Urinary bladder (tissue), 4 donors: ENCODE results near the gene THBD. TPM values are rescaled to one million over a fixed set of nuclear protein-coding genes. Genes with fewer than 3 reads are reported as not detected.
A peak's percentile ranks its signal among the peaks of the same experiment; 100 is the strongest.

ENCODE experiments used
- DNase-seq: peaks from one replicate; pipeline ENCODE4 v3.0.0-alpha.2; 2015; ENCODE audit errors: extremely low spot score
- H3K27ac ChIP-seq: one replicate; pipeline ENCODE4 v1.5.1; 2013; ENCODE audit warnings: low read depth, mild to moderate bottlenecking, moderate library complexity
- H3K36me3 ChIP-seq: one replicate; pipeline ENCODE4 v1.6.1; 2013; ENCODE audit warnings: mild to moderate bottlenecking, moderate library complexity; ENCODE audit not compliant: insufficient read depth
- H3K4me1 ChIP-seq: one replicate; pipeline ENCODE4 v1.6.1; 2013; ENCODE audit warnings: mild to moderate bottlenecking, moderate library complexity; ENCODE audit not compliant: insufficient read depth
- H3K4me3 ChIP-seq: one replicate; pipeline ENCODE4 v1.5.1; 2013; ENCODE audit warnings: low read depth, low read length
- WGBS: extraction: QIAGEN DNeasy Blood & Tissue Kit; methylation state at CpG from one replicate; pipeline ENCODE4 v1.1.7; 2013; 5-methylcytosine and 5-hydroxymethylcytosine counted together
- polyA plus RNA-seq: library from polyadenylated mRNA; stranded (reverse); fragments of 200-250 nt; gene quantifications from one replicate; pipeline ENCODE4 v1.2.3, GENCODE V29; 2013
- total RNA-seq: library from RNA; depleted of rRNA; stranded (reverse); fragments of >200 nt; gene quantifications from one replicate; pipeline ENCODE4 v1.2.3, GENCODE V29; 2014
- donor health status: healthy with polysubstance abuse.
- donor health status: healthy.

The THBD gene
- total and polyA plus RNA-seq, 2 donors: 11.1 to 55.0 TPM

DNA sequence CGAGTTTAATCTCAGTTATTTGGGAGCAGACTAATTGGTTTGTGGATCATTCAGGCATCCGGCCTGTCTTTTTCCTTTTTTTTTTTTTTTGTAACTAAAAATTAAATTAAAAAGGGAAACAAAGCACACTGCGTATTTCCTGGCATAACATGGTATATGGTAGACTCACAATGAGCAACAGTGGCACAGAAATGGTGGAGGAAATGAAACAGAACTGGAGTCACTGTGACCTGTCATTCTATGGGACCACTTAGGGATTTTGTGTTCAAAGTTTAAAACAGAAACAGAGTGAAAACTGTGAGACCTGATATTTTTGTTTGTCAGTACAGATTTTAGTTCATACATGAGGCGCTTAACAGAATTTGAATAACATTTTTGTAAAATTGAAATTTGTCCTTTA, 41.4 kb upstream of the THBD start:
- H3K4me3 ChIP-seq: no peak overlapping the region
- no peaks in the 10 kb centered on the region for H3K36me3 ChIP-seq
- no peaks in the 10 kb centered on the region for H3K4me1 ChIP-seq
- H3K27ac ChIP-seq: no peak overlapping the region
- WGBS: 80% methylated on average over 4 of the region's 4 CpGs
- DNase-seq: no peak

DNA sequence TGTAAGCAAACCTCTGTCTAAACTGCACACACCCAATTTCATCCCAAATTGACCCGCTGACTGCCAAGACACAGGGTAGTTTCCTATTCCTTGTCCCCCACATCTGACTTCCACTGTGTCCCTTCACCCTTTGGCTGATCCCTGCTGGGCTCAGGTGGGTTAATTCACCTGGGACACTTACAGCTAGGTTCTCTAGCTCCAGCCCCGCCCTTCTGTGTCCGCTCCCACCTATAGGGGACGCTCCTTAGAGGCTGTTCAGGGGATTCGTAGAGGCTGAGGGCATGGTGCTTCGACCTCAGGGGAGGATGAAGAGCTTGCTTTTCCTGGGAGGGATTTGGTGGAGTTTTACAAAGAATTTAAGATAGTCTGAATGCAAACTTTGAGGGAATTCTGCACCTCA, 40.7 kb upstream of the THBD start:
- no peak overlapping the region for H3K27ac ChIP-seq
- no peaks in the 10 kb centered on the region for H3K4me1 ChIP-seq
- DNase-seq: no peak
- no peak overlapping the region for H3K4me3 ChIP-seq
- WGBS: 84% methylated on average over 6 of the region's 6 CpGs
- no peaks in the 10 kb centered on the region for H3K36me3 ChIP-seq

DNA sequence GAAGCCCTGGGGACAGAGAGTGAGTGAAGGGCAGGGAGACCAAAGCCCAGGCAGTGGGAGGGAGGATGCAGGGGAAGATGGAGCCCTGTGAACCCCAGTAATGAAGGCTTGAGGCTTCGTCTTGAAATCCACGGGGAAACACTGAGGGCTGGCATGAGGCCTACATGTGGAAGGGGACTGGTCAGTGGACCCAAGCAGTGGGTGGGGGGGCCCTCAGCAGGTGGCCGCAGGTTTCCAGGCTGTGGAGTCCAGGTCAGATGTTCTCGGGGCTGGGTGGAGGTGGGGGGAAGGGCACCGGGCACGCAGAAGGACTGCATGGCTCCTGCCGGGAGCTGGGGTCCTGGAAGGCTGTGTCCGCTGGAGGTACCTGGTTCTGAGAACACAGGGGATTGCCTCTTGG, 39.4 kb upstream of the THBD start:
- Histone ChIP-seq H3K27ac (no peak overlapping the region), H3K4me1 (no peaks in the 10 kb centered on the region), H3K4me3 (no peak overlapping the region), H3K36me3 (no peaks in the 10 kb centered on the region)
- no peak for DNase-seq
- WGBS: 94% methylated on average over 8 of the region's 8 CpGs

DNA sequence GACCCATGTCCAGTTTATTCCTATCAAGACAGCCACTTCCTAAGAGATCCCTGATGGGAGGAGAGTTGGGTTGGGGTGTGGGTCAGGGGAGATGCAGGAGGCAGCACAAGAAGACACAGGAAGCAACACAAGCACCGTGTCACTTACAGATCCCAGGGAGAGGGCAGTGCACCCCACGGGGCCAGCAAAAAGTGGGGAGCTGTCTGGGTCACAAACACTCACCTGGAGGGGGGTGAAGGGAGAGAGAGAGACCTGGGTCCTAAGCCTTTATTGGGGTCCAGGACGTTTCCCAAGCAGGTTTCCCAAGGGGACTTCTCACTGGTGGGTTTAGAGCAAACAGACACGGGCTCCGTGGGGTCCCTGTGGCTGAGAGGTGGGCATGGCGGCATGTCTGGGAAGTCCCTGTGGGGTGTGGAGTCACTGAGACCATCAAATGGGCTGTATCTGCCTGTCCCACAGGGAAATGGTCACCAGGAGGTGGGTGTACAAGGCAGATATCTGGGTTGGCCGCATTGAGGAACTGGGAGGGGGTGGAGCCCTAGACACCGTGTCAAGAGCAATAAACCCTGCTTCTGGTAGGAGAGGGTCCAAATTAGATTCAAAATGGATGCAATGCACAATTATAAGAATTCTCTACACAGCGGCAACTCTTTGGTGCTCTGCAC, 38.2 kb upstream of the THBD start:
- DNase-seq: no peak
- no peak overlapping the region for H3K4me3 ChIP-seq
- 83% methylated on average over 9 of the region's 9 CpGs for whole genome bisulfite sequencing
- H3K36me3 ChIP-seq: no peaks in the 10 kb centered on the region
- H3K27ac ChIP-seq: peak overlapping the region; percentile 29
- no peaks in the 10 kb centered on the region for H3K4me1 ChIP-seq

DNA sequence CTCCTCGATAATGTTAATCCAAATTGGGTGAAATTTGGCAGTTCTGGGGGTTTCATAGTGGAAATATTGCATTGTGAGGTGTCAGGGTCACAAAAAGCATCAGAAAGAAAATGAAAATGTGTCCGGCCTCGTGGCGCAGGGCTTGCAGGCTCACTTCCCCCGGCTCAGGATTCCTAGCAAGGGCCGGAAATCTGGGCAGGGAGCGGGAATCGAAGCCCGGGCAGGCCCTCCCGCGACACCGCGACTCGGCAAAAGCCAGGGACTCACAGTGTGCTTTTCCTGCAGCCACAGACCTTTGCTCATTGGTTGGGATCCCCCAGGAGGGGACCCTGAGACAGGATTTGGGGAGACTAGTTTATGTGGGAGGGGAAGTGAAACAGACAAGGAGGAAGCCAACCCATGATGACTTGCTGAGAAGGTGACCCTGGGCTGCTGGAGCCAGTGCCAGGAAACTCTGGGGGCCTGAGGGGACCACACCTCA, 37.5 kb upstream of the THBD start:
- Histone ChIP-seq H3K4me1 (no peaks in the 10 kb centered on the region), H3K27ac (peak overlapping the region; percentile 29), H3K36me3 (no peaks in the 10 kb centered on the region), H3K4me3 (no peak overlapping the region)
- 77% methylated on average over 14 of the region's 14 CpGs for WGBS
- DNase-seq: no peak

DNA sequence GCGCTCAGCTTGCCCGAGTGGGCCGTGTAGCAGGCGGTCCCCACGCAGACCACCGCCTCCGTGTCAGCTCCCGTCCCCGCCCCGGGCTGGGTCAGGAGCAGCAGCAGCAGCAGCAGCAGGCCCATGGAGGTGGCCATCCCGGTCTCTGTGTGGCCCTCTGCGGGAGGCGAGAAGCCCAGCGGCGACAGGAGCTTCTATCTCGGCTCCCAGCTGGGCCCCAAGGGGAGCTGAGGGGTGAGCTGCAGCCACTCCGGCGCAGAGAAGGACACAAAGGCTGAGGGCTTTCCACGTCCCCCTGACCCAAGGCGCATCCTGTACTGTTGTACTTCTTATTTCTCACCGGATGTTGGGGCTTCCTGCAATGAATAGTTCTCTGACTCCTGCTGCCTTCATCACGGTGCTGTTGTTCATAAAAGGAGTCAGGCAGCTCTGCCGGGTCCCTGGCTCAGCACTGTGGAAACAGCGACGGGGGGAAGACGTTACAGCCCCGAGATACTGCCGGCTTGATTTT, 36.6 kb upstream of the THBD start, which contains the start of gene CD93:
TSS of gene CD93 (minus strand) at position 269 of the 511 bp plus-strand sequence. CDS start at position 137, 132 bp downstream.
- Histone ChIP-seq H3K27ac (peak within 1 kb of the TSS; percentile 61), H3K4me3 (peak within 1 kb of the TSS; percentile 16), H3K4me1 (no peaks in the 10 kb centered on the region), H3K36me3 (no peaks in the 10 kb centered on the region)
- DNase-seq: no peak
- 52% methylated on average over 28 of the region's 28 CpGs for WGBS

DNA sequence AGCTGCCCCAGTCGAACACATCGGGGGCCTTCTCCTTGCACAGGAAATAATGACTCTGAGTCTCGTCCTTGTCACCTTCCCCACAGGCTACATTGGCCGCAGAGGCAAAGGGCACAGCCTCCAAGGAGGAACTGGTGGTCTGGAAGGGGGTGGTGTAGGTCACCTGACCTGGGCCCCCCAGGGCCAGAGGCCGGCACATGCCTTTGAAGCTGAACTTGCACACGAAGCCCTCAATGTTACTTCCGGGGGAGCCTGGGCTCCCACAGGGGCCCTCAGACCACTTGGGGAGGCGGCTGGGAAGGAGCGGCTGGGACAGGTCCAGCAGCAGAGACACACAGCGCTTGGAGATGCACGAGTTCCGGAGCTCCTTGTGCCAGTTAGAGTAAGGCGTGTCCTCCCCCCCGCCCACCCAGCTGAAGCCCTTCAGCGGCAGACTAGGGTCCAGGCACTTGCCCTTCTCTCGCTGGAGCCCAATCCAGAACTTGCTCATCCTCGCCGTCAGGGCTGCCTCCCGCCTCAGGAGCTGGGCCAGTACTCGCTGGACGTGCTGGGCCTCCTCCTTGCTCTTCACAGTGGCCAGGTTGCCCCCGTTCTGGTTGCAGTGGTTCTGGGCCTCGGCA, 36.1 kb upstream of the THBD start:
- H3K4me3 ChIP-seq: peak overlapping the region; percentile 16
- no peaks in the 10 kb centered on the region for H3K36me3 ChIP-seq
- no peak for DNase-seq
- WGBS: 78% methylated on average over 23 of the region's 23 CpGs
- peak overlapping the region; percentile 61 for H3K27ac ChIP-seq
- H3K4me1 ChIP-seq: no peaks in the 10 kb centered on the region

DNA sequence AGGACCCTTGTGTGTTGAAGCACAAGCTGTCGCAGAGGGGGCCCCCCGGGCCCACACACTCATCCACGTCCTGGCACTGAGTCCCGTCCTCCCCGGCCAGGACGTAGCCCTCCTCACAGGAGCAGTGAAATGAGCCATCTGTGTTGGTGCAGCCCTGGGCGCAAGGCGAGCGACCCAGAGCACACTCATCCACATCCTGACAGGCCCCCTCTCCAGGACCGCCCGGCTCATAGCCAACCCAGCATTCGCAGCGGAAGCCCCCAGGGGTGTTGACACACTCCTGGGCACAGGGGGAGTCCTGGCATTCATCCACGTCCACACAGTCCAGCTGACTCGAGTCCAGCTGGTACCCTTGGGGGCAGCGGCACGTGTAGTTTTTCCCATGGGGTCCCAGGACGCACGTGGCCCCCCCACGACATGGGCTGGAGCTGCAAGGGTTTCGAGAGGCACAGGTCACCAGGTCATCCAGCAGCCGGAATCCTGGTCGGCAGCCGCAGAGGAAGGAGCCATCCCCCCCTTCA, 35.4 kb upstream of the THBD start:
- Histone ChIP-seq H3K27ac (peak overlapping the region; percentile 59), H3K4me1 (no peaks in the 10 kb centered on the region), H3K36me3 (no peaks in the 10 kb centered on the region), H3K4me3 (peak overlapping the region; percentile 16)
- WGBS: 61% methylated on average over 24 of the region's 24 CpGs
- DNase-seq: no peak

DNA sequence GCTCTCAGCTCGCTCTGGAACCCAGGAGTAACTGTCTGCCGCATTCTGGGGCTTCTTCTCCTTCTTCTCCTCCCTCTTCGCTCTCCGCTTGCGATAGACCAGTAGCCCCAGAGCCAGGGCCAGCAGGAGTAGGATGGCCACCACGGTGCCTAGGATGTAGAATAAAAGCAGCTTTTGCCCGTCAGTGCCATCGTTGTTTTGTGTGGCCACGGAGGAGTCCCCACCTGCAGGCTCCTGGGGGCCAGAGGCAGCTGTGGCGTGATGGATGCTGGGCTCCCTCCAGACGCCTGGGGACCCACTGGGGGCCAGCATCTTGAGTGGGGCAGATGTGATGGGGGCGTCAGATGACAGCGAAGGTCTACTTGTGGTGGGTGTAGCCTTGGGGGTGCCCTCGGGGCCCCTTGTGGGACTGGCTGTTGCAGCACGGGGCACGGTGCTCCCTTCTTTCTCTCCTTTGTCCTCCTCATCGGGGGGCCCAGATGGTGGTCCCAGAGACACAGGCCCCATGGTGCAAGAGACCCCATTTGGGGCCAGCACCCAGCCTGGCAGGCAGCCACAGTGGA, 34.9 kb upstream of the THBD start:
- H3K4me1 ChIP-seq: no peaks in the 10 kb centered on the region
- 88% methylated on average over 17 of the region's 17 CpGs for WGBS
- peak overlapping the region; percentile 15 for H3K4me3 ChIP-seq
- no peaks in the 10 kb centered on the region for H3K36me3 ChIP-seq
- DNase-seq: no peak
- H3K27ac ChIP-seq: no peak overlapping the region

DNA sequence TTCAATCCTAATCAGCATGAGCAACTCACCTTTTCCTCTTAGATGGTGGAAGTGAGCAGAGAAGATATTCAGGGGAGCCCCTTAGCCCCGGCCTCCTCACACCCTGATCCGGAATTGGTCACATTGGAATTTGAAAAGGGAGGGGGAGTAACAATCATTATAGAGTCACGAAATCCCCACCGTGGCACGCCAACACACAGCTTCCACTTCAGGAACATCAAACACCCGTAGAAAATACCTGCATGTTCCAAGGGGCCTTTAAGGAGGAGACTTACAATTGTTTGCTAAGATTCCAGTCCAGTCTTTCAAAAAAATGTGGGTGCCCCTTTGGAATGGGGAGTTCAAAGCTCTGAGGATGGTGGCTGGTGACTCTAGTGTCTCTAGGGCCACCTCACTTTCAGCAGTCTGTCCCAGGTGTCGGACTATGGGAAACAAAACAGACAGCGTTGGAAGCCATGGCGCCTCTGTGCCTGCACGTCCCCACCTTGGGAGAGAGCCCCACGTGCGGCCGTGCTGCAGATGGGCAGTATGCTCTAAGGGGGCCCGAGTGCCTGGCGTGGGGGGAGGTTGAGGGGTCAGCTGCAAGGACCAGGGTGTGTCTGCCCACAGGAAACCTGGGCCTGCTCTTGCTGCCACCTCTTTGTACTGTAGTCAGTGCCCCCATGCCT, 34.2 kb upstream of the THBD start:
- Histone ChIP-seq H3K36me3 (no peaks in the 10 kb centered on the region), H3K27ac (no peak overlapping the region), H3K4me1 (no peaks in the 10 kb centered on the region), H3K4me3 (peak overlapping the region; percentile 15)
- DNase-seq: no peak
- WGBS: 79% methylated on average over 15 of the region's 15 CpGs

DNA sequence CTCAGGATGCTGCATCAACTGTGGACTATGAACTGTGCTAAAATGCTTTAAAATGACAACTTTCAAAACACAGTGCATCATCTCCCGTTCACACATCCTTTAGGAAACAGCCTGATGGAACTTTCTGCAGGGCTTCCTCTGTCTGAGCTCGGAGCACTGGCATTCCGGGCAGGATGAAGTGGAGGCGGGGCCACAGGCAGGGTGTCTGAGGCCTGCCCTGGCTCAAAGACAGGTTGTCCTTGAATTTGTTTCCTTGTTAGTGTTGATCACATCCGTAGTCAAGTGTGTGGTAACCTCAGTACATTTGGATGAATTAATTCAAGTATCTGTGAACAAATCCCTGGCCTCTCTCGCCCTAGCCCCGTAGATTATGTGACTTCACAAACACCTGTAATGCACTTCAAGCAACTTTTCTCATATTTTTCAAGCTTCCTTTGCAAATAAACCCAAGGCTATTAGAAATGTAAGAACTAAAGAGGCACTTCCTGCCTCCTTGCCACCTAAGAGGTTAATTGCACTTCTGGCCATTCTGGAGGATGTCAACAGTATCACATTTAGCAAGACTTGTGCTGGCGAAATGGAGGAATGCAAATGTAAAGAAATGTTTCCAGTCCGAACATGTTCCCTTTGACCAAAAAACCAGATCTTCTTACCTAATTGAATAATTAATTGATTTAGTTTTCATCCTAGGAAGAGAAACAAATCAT, 33.5 kb upstream of the THBD start:
- no peaks in the 10 kb centered on the region for H3K36me3 ChIP-seq
- peak overlapping the region; percentile 15 for H3K4me3 ChIP-seq
- peaks cover 1% of the 10 kb centered on the region for H3K4me1 ChIP-seq
- peak; percentile 32 for DNase-seq
- WGBS: 70% methylated on average over 9 of the region's 9 CpGs
- H3K27ac ChIP-seq: no peak overlapping the region

DNA sequence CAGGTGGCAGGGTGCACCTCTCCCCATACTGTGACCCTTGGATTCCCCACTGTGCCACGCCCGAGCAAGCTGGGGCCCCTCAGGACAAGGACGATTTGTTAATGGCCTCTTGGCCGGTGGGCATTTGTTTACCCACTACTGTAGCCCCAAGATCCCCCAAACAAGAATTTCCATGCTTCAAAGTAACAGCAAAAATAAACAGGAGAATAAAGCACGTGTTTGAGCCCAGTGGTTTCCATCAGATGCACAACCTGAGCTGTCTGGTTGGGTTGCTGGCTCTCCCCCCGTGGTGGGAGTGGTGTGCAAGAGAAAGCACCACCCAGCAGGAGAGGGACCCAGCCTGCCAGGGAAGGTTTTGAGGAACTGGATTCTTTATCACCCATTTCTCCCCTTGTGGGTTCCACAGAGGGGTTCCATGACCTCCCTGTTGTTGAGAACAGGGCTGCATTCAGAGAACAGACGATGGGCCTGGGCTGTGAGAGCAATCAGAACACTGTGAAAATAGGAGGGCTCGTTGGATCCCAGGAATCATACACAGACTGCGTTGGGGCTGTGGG, 31.9 kb upstream of the THBD start:
- 83% methylated on average over 9 of the region's 9 CpGs for WGBS
- Histone ChIP-seq H3K27ac (no peak overlapping the region), H3K4me1 (peaks cover 1% of the 10 kb centered on the region), H3K36me3 (no peaks in the 10 kb centered on the region), H3K4me3 (no peak overlapping the region)
- no peak for DNase-seq

DNA sequence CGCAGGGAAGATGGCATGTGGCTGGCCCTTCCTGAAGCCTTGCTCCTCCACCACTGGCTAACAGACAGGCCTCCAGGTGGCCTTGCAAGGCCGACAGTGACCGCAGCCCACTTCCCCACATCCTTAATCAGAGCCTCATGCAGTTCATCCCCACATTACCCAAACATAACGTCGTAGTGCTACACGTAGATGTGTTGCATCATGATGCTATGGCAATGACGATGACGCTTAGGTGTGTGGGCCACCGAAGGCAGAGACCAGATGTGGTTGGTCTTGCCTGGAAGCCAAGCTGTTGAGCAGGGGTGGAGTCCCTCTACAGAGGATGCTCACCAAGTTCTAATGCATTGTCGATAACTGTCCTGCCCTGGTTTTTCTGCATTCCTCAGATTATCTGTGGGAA, 31.0 kb upstream of the THBD start:
- H3K36me3 ChIP-seq: no peaks in the 10 kb centered on the region
- no peak for DNase-seq
- peaks cover 1% of the 10 kb centered on the region for H3K4me1 ChIP-seq
- WGBS: 88% methylated on average over 10 of the region's 10 CpGs
- H3K27ac ChIP-seq: no peak overlapping the region
- no peak overlapping the region for H3K4me3 ChIP-seq
